HG03521 (cell line): ENCODE results near the gene DALRD3.
A peak's percentile ranks its signal among the peaks of the same experiment; 100 is the strongest.
"Not testable (repeated sequence)": the region's sequence is repeated elsewhere in the genome, so short reads cannot be mapped to it uniquely, and the experiment has no call there.

Experiments
- ATAC-seq: cut with Tn5 transposase; IDR thresholded peaks from one replicate; pipeline ENCODE4 v1.9.1; 2021; ENCODE audit warnings: mild to moderate bottlenecking, moderate library complexity; ENCODE audit not compliant: unreplicated experiment

Gene DALRD3

DNA sequence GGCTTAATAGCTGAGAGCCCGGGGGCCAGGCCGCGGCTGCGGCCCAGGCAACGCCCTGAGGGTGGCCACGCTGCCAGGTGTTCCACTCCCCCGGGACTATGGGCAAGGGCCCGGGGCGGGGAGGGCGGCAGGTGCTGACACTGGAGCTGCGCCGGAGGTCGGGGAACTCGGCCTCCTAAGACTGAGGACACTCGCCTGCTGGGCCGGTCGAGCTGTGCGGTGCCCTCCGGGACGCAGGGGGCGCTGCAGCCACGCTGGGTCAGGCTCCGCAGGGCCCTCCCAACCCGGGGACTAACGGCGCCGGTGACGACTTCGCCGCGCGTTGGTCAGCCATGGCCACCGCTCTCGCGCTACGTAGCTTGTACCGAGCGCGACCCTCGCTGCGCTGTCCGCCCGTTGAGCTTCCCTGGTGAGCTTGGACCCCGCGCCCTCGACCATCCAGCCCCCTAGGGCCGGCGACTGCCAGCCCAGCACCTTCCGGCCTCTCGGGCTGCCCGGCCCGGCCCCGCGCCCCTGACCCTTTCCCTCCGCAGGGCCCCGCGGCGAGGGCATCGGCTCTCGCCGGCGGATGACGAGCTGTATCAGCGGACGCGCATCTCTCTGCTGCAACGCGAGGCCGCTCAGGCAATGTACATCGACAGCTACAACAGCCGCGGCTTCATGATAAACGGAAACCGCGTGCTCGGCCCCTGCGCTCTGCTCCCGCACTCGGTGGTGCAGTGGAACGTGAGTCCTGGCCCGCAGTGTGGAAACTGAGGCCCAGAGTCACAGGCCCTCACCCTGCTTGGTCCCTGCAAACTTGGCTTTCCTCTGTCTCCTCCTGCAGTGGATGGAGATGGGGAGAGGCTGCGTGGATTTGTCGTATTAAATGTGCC, 3.7 kb upstream of the DALRD3 start, which contains the start of gene NDUFAF3:
Gene NDUFAF3, plus strand, starts transcription at position 309 of the 875 bp plus-strand sequence. Its CDS starts 24 bp downstream, at position 333.
- peak; percentile 49 for ATAC-seq

- peak; percentile 47 for ATAC-seq
Measured at GRCh38 chr3:49021213-49021812, 2.9 kb upstream of the DALRD3 start.

GRCh38 chr3:49020330-49021212, 2.2 kb upstream of the DALRD3 start:
- ATAC-seq, result no peak

DNA sequence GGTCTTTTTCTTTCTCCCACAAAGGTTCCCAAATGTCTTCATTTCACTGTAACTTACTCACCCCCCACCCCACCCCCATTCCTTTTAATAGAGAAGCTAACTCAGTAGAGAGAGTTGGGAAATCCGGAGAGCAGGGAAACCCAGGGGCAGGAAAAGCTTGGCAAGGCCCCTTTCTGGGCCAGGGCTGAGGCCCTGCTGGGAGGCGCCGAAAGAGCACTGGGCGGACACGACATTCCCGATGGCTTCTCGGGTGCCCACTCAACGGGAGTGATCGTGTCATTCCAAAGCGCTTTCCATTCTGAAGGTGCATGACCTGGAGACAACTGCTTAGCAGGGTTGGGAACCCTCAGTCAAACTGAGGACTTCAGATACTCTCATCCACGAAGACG, 1.6 kb upstream of the DALRD3 start:
- no peak for ATAC-seq

DNA sequence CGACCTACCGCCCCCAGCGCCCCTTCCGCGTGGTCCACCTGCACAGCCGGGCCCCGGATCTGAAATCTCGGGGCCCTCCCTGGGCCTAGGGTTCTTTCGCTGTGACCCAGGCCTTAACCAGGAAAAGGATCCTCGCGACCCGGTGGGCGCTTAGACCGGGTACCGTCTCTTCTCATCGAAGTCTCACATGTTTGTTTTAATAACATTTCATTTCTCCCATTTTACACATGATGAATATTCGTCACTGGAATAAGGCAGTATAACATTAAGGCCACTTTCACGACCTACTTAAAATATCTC, 277 bp upstream of the DALRD3 start:
- no peak for ATAC-seq

GRCh38 chr3:49017229-49017970, 980 bp downstream of the DALRD3 start:
- ATAC-seq, result no peak

- ATAC-seq, result no peak
Measured at GRCh38 chr3:49016414-49017228, 1.8 kb downstream of the DALRD3 start.

GRCh38 chr3:49015765-49016164, 2.6 kb downstream of the DALRD3 start:
- ATAC-seq, result no peak

- ATAC-seq, result no peak
Measured at GRCh38 chr3:49015072-49015471, 3.3 kb downstream of the DALRD3 start.

GRCh38 chr3:49013738-49014660, 4.4 kb downstream of the DALRD3 start:
- ATAC-seq, result no peak

DNA sequence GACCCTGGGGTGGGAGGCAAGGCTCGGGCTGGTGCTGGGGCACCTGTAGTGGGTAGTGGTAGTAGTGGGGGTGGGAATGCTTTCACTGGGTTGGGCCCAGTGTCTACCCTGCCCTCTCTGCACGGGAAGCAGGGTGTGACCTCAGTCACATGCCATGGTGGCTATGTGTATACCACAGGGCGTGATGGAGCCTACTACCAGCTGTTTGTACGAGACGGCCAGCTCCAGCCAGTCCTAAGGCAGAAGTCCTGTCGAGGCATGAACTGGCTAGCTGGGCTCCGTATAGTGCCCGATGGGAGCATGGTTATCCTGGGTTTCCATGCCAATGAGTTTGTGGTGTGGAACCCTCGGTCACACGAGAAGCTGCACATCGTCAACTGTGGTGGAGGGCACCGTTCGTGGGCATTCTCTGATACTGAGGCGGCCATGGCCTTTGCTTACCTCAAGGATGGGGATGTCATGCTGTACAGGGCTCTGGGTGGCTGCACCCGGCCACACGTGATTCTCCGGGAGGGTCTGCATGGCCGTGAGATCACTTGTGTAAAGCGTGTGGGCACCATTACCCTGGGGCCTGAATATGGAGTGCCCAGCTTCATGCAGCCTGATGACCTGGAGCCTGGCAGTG, 5.2 kb downstream of the DALRD3 start:
- ATAC-seq, result no peak

DNA sequence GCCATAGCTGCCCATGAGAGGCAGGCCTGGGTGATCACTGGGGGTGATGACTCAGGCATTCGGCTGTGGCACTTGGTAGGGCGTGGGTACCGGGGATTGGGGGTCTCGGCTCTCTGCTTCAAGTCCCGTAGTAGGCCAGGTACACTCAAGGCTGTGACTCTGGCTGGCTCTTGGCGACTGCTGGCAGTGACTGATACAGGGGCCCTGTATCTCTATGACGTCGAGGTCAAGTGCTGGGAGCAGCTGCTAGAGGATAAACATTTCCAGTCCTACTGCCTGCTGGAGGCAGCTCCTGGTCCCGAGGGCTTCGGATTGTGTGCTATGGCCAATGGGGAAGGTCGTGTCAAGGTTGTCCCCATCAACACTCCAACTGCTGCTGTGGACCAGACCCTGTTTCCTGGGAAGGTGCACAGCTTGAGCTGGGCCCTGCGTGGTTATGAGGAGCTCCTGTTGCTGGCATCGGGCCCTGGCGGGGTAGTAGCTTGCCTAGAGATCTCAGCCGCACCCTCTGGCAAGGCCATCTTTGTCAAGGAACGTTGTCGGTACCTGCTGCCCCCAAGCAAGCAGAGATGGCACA, 5.9 kb downstream of the DALRD3 start:
- no peak for ATAC-seq

- ATAC-seq, result no peak
Measured at GRCh38 chr3:49009396-49009795, 9.0 kb downstream of the DALRD3 start.

- not testable (repeated sequence) for ATAC-seq
Measured at GRCh38 chr3:49008627-49009026, 9.8 kb downstream of the DALRD3 start.

DNA sequence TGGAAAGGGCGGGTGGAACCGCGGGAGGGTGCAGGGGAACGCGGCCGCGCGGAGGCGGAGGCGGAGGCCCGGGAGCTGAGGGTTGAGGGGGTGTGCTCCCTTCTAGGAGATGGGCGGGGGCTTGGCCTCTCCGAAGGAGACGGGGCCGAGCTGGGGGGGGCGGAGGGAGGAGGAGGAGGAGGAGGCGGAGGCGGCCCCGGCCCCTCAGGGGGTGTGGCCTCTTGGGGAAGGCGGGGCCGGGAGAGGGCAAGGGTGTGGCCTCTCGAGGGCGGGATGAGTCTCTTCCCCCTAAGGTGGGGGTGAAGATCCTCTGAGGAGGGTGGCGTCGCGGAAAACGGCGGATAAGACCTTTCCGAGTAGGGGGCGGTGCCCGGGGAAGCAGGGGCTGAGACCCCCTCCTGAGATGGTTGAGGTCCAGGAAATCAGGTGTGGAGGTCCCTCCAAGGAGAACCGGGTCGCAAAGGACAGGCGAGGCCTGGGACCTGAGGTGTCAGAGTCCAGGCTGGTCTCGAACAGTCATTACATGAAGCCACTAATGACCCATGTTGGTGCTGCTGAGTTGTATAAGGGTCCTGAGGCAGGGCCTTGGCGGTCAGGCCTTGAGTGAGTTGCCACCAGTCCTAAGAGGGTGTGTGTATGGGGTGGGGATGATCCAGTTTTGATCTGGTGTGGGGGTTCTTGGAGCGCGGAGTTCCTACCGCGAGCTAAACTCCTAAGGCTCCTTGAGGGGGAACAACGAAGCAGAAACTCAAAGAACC, 10.4 kb downstream of the DALRD3 start:
- ATAC-seq, result peak; percentile 23

- ATAC-seq, result peak; percentile 88
Measured at GRCh38 chr3:49007068-49007770, 11.2 kb downstream of the DALRD3 start, which contains the start of gene WDR6. Gene WDR6 (plus strand): TSS chr3:49007391. CDS start chr3:49007432, 41 bp downstream.
